KMS-11 (cell line): ENCODE measurements around the gene NOL6.

Experiments
- H2AFZ ChIP-seq: fragments of 200-600 bp; sonication (generic); 2 replicates; pipeline ENCODE4 v1.6.1; 2016; ENCODE audit warnings: antibody characterized with exemption, mixed run types, low read depth
- H3K27ac ChIP-seq: fragments of 200-600 bp; sonication (generic); 2 replicates; pipeline ENCODE4 v1.6.1; 2016; ENCODE audit warnings: mild to moderate bottlenecking, mixed run types
- H3K27me3 ChIP-seq: fragments of 200-600 bp; sonication (generic); 2 replicates; pipeline ENCODE4 v1.6.1; 2017; ENCODE audit warnings: mild to moderate bottlenecking, low read depth, mixed run types, moderate library complexity; ENCODE audit not compliant: insufficient read depth
- H3K36me3 ChIP-seq: fragments of 200-600 bp; sonication (generic); 2 replicates; pipeline ENCODE4 v1.6.1; 2017; ENCODE audit warnings: mild to moderate bottlenecking, mixed run types; ENCODE audit not compliant: insufficient read depth
- H3K4me1 ChIP-seq: fragments of 200-600 bp; sonication (generic); 2 replicates; pipeline ENCODE4 v1.6.1; 2016; ENCODE audit warnings: mild to moderate bottlenecking, low read depth, mixed run types; ENCODE audit not compliant: poor library complexity, severe bottlenecking
- H3K4me2 ChIP-seq: fragments of 200-600 bp; sonication (generic); 2 replicates; pipeline ENCODE4 v1.7.0; 2016; ENCODE audit warnings: mild to moderate bottlenecking, mixed run types
- H3K4me3 ChIP-seq: fragments of 200-600 bp; sonication (generic); IDR thresholded peaks from 2 replicates; pipeline ENCODE4 v1.6.1; 2017; ENCODE audit warnings: low read depth, low read length, mixed read lengths; ENCODE audit not compliant: insufficient read depth
- H3K79me2 ChIP-seq: fragments of 200-600 bp; sonication (generic); 2 replicates; pipeline ENCODE4 v1.6.1; 2016; ENCODE audit warnings: low read depth, mixed run types; ENCODE audit not compliant: insufficient read depth
- H3K9ac ChIP-seq: fragments of 200-600 bp; sonication (generic); 2 replicates; pipeline ENCODE4 v1.6.1; 2016; ENCODE audit warnings: mild to moderate bottlenecking, mixed run types
- H4K20me1 ChIP-seq: fragments of 200-600 bp; sonication (generic); 2 replicates; pipeline ENCODE4 v1.6.1; 2016; ENCODE audit warnings: mild to moderate bottlenecking, mixed run types; ENCODE audit not compliant: insufficient read depth
- CTCF ChIP-seq: fragments of 200-600 bp; sonication (generic); conservative IDR thresholded peaks from 2 replicates; pipeline ENCODE4 v1.6.1; 2017; ENCODE audit warnings: low read depth, mild to moderate bottlenecking, antibody characterized with exemption, low read length, moderate library complexity, mixed read lengths

Gene NOL6

GRCh38 chr9:33434317-33435105, 39.2 kb downstream of the NOL6 start:
- no peak overlapping the region for H2AFZ ChIP-seq
- no peaks in the 10 kb centered on the region for H3K36me3 ChIP-seq
- H3K4me3 ChIP-seq = no peak overlapping the region
- no peak overlapping the region for H3K27ac ChIP-seq
- no peaks in the 10 kb centered on the region for H3K27me3 ChIP-seq
- no peaks in the 10 kb centered on the region for H4K20me1 ChIP-seq
- TF ChIP-seq CTCF = no peak
- no peaks in the 10 kb centered on the region for H3K79me2 ChIP-seq
- no peaks in the 10 kb centered on the region for H3K4me1 ChIP-seq
- no peak overlapping the region for H3K9ac ChIP-seq
- H3K4me2 ChIP-seq = no peak overlapping the region

- Histone ChIP-seq H3K9ac (no peak overlapping the region), H3K4me2 (no peak overlapping the region), H2AFZ (no peak overlapping the region), H3K4me1 (no peaks in the 10 kb centered on the region), H3K79me2 (no peaks in the 10 kb centered on the region), H3K27me3 (no peaks in the 10 kb centered on the region), H4K20me1 (no peaks in the 10 kb centered on the region), H3K27ac (no peak overlapping the region), H3K4me3 (no peak overlapping the region), H3K36me3 (no peaks in the 10 kb centered on the region)
- TF ChIP-seq CTCF = no peak
Observed at GRCh38 chr9:33433871-33434270, 39.9 kb downstream of the NOL6 start.

GRCh38 chr9:33431420-33431819, 42.3 kb downstream of the NOL6 start:
- Histone ChIP-seq H3K4me2 (no peak overlapping the region), H3K27me3 (no peaks in the 10 kb centered on the region), H3K27ac (no peak overlapping the region), H3K4me1 (no peaks in the 10 kb centered on the region), H2AFZ (no peak overlapping the region), H3K9ac (no peak overlapping the region), H3K4me3 (no peak overlapping the region), H3K79me2 (no peaks in the 10 kb centered on the region), H4K20me1 (no peaks in the 10 kb centered on the region), H3K36me3 (no peaks in the 10 kb centered on the region)
- TF ChIP-seq CTCF = no peak

GRCh38 chr9:33430942-33431341, 42.8 kb downstream of the NOL6 start:
- no peak for TF ChIP-seq CTCF

More at GRCh38 chr9:33430942-33431341, 42.8 kb downstream of the NOL6 start:
- Histone ChIP-seq H3K79me2 (no peaks in the 10 kb centered on the region), H3K36me3 (no peaks in the 10 kb centered on the region), H4K20me1 (no peaks in the 10 kb centered on the region), H3K4me2 (no peak overlapping the region), H2AFZ (no peak overlapping the region), H3K9ac (no peak overlapping the region), H3K27ac (no peak overlapping the region), H3K4me1 (no peaks in the 10 kb centered on the region), H3K27me3 (no peaks in the 10 kb centered on the region), H3K4me3 (no peak overlapping the region)
